Measurements from ENCODE around the gene MAMDC4.
"Not testable (repeated sequence)": the region's sequence is repeated elsewhere in the genome, so short reads cannot be mapped to it uniquely, and the experiment has no call there.

The MAMDC4 gene

GRCh38 chr9:136839229-136840139, 12.7 kb upstream of the MAMDC4 start:
- DNase-seq (ENCODE audit: low read depth in 2 of 2): no peak

- DNase-seq (ENCODE audit: low read depth in 2 of 2): no peak
These were observed 11.8 kb upstream of the MAMDC4 start for GRCh38 chr9:136840140-136840876.

GRCh38 chr9:136840877-136841645, 11.1 kb upstream of the MAMDC4 start:
- DNase-seq (ENCODE audit: low read depth in 2 of 2): no peak

GRCh38 chr9:136841646-136842379, 10.3 kb upstream of the MAMDC4 start:
- not testable (repeated sequence) for DNase-seq (ENCODE audit: low read depth in 2 of 2)

- DNase-seq (ENCODE audit: low read depth in 2 of 2): peak; percentile 61 to 73
These were observed 9.7 kb upstream of the MAMDC4 start, which contains the start of gene AJM1 for GRCh38 chr9:136842380-136842948. AJM1 (plus strand) TSS chr9:136842478; CDS start chr9:136844415, 1,937 bp downstream.

GRCh38 chr9:136843159-136843800, 8.9 kb upstream of the MAMDC4 start:
- DNase-seq (ENCODE audit: low read depth in 2 of 2): not testable (repeated sequence)

GRCh38 chr9:136843801-136844740, 8.1 kb upstream of the MAMDC4 start:
- DNase-seq (ENCODE audit: low read depth in 2 of 2): peak in 1 of 2 donors; percentile 45

GRCh38 chr9:136844761-136845464, 7.2 kb upstream of the MAMDC4 start:
- no peak for DNase-seq (ENCODE audit: low read depth in 2 of 2)

- no peak for DNase-seq (ENCODE audit: low read depth in 2 of 2)
These were observed 6.5 kb upstream of the MAMDC4 start for GRCh38 chr9:136845465-136846260.

GRCh38 chr9:136846376-136847087, 5.6 kb upstream of the MAMDC4 start:
- no peak for DNase-seq (ENCODE audit: low read depth in 2 of 2)

- DNase-seq (ENCODE audit: low read depth in 2 of 2): no peak
These were observed 4.9 kb upstream of the MAMDC4 start for GRCh38 chr9:136847088-136847825.

GRCh38 chr9:136847826-136848392, 4.2 kb upstream of the MAMDC4 start:
- DNase-seq (ENCODE audit: low read depth in 2 of 2): peak; percentile 79 to 83

- no peak for DNase-seq (ENCODE audit: low read depth in 2 of 2)
These were observed 3.6 kb upstream of the MAMDC4 start for GRCh38 chr9:136848393-136849037.

GRCh38 chr9:136849038-136849959, 2.8 kb upstream of the MAMDC4 start, which contains the start of gene PHPT1:
PHPT1 (plus strand) TSS chr9:136849409; CDS start chr9:136849431, 22 bp downstream.
- DNase-seq (ENCODE audit: low read depth in 2 of 2): peak; percentile 95 to 97
